Measurements from ENCODE around the gene DYNC1I1. TPM values are rescaled to one million over a fixed set of nuclear protein-coding genes. Genes with fewer than 3 reads are reported as not detected.

The DYNC1I1 gene
- total and polyA plus RNA-seq, 2 donors (not counting 3 experiments of a cell fraction or from before 2014, with no cell fraction given), result 1.8 to 3.6 TPM

GRCh38 chr7:95755277-95755934 is 16.9 kb upstream of the DYNC1I1 start:
- FAIRE-seq, result no peak
- no peak for TF ChIP-seq GATA2 (IDR thresholded peaks at IDR 0.05; ENCODE audit: insufficient read depth, insufficient read length, low read depth, low read length)
- TF ChIP-seq POLR2A (IDR thresholded peaks at IDR 0.05; ENCODE audit: low read depth, low read length), result no peak
- no peak for TF ChIP-seq EZH2 (IDR thresholded peaks at IDR 0.05; ENCODE audit: borderline replicate concordance, low read depth, low read length, severe bottlenecking)
- TF ChIP-seq CTCF (IDR thresholded peaks at IDR 0.05; ENCODE audit: extremely low read depth in 1 of 2, insufficient read depth in 1 of 2, low read depth in 1 of 2, low read length in 2 of 2), result no peak
- TF ChIP-seq JUN (IDR thresholded peaks at IDR 0.05; ENCODE audit: borderline replicate concordance, insufficient read depth, insufficient read length, low read depth), result no peak
- TF ChIP-seq FOS (IDR thresholded peaks at IDR 0.05; ENCODE audit: borderline replicate concordance, insufficient read depth, low read length), result no peak
- TF ChIP-seq POLR2AphosphoS5 (IDR thresholded peaks at IDR 0.05; ENCODE audit: insufficient read depth, low read depth, low read length), result no peak
- TF ChIP-seq MYC (IDR thresholded peaks at IDR 0.05; ENCODE audit: low read depth, low read length), result no peak
- TF ChIP-seq MAX (IDR thresholded peaks at IDR 0.05; ENCODE audit: insufficient read depth, insufficient read length), result no peak

More at GRCh38 chr7:95755277-95755934, 16.9 kb upstream of the DYNC1I1 start:
- ChIA-PET CTCF (interaction anchor here (0.8 kb wide), 1 partner anchor 15 kb away, joined by 4 read pairs; no protein-coding TSS in a partner anchor), POLR2A (no interaction called here)
- Histone ChIP-seq H3K9me3 (replicated peaks; ENCODE audit: control insufficient read depth, insufficient read depth, low read length) (no peaks in the 10 kb centered on the region), H3K4me2 (ENCODE audit: insufficient read depth, low read length) (no peak overlapping the region), H4K20me1 (replicated peaks; ENCODE audit: control insufficient read depth, extremely low read depth, insufficient read depth, low read length) (no peaks in the 10 kb centered on the region), H3K27ac (ENCODE audit: insufficient read depth, low read depth, low read length) (no peak overlapping the region), H3K9ac (replicated peaks; ENCODE audit: extremely low read depth, insufficient read depth, low read length) (no peak overlapping the region), H2AFZ (ENCODE audit: low read depth, low read length) (no peak overlapping the region), H3K79me2 (ENCODE audit: control insufficient read depth, insufficient read depth, low read length) (no peaks in the 10 kb centered on the region), H3K27me3 (ENCODE audit: control insufficient read depth in 2 of 2, insufficient read depth in 2 of 2, low read length in 2 of 2) (peaks cover 2 to 5% of the 10 kb centered on the region in 2 experiments), H3K4me1 (ENCODE audit: control insufficient read depth, extremely low read depth, insufficient read depth, low read length) (no peaks in the 10 kb centered on the region), H3K36me3 (ENCODE audit: control insufficient read depth in 2 of 2, extremely low read depth in 1 of 2, insufficient read depth in 2 of 2, low read length in 2 of 2) (no peaks in the 10 kb centered on the region), H3K9me1 (replicated peaks; ENCODE audit: control insufficient read depth, extremely low read depth, insufficient read depth, low read length) (no peaks in the 10 kb centered on the region), H3K4me3 (replicated peaks in 1 of 3; ENCODE audit: insufficient read depth in 1 of 3, low read depth in 1 of 3, low read length in 3 of 3) (no peak overlapping the region)
- dilution Hi-C loops (cut with MboI; ENCODE audit: extremely low pct_ligation_motif_present, low sequenced_read_pairs), result no loop called here
- no peak for DNase-seq (ENCODE audit: low read depth, low spot score)
- no TSS peak for BruUV-seq (replicated peaks)
- intact Hi-C loops (cut with micrococcal nuclease), result no loop called here
